ENCODE data around the gene SLC25A12.
A peak's percentile ranks its signal among the peaks of the same experiment; 100 is the strongest.
"Not testable (repeated sequence)": the region's sequence is repeated elsewhere in the genome, so short reads cannot be mapped to it uniquely, and the experiment has no call there.

Gene SLC25A12

DNA sequence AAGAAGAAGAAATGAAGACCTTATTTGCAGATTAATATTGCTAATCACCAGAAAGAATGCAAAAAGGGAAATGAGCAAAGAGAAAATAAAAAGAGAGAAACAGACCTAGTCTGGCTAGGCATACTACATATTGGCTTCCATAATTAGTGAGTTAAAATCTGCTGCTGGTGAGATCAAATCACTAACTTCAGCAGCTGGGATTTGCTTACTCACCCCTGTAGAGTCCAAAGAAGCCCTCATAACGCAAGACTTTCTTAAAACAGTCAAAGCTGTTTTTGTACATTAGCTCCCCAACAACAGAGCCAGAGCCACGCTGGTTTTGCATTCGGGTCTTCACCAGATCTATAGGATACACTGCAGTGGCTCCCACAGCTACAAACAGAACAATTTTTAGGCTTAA is 80.9 kb downstream of the SLC25A12 start:
- no peak for DNase-seq
- no peaks in the 10 kb centered on the region for H3K4me1 ChIP-seq (ENCODE audit: control extremely low read depth in 1 of 4, control insufficient read depth in 4 of 4, insufficient read depth in 4 of 4, low read length in 3 of 4)
- CTCF ChIA-PET: interaction anchor here (0.7 kb wide), 1 partner anchor 294 kb away, joined by 4 read pairs; no protein-coding TSS in a partner anchor
- no peaks in the 10 kb centered on the region for H3K27me3 ChIP-seq (replicated peaks in 2 of 5; ENCODE audit: control insufficient read depth in 4 of 5, insufficient read depth in 5 of 5, low read length in 4 of 5)
- 100% methylated on average over 1 of the region's 3 CpGs for WGBS (ENCODE audit: insufficient coverage)
- no peaks in the 10 kb centered on the region for H3K9me3 ChIP-seq (ENCODE audit: control extremely low read depth in 1 of 5, control insufficient read depth in 4 of 5, insufficient read depth in 2 of 5, low read depth in 1 of 5, low read length in 4 of 5)
- no peak overlapping the region for H3K27ac ChIP-seq (ENCODE audit: insufficient read depth in 1 of 2, low read depth in 1 of 2, low read length in 2 of 2, poor library complexity in 1 of 2, severe bottlenecking in 2 of 2)
- POLR2A ChIA-PET: no interaction called here
- no peak overlapping the region for H3K4me3 ChIP-seq (ENCODE audit: control insufficient read depth in 1 of 7, extremely low read depth in 1 of 7, insufficient read depth in 4 of 7, low read depth in 2 of 7, low read length in 6 of 7)
- H3K36me3 ChIP-seq (ENCODE audit: control insufficient read depth in 4 of 4, insufficient read depth in 4 of 4, low read length in 3 of 4): peaks cover 0 to 13% (median 6%) of the 10 kb centered on the region in 4 experiments

DNA sequence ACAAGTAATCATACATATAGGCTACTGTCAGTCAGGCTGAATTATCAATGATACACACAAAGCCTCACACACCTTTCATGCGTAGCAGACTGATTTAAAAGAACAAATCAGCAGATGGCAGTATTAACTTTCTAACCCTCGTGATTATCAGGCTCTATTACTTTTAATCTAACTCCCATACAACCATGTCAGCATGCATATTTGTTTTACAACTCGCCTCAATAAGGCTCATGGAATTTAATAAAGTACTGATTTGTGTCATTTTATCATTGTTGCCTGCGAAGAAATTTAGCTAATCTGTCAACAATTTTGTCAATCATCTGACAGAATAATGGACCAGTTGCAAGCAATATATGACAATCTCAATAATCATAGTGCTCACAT is 82.8 kb downstream of the SLC25A12 start:
- CTCF ChIA-PET: interaction anchor here (0.6 to 2.5 kb wide), 13 partner anchors 9 to 317 kb away, joined by 3 to 9 read pairs (median 4); no protein-coding TSS in a partner anchor
- DNase-seq: peak; percentile 30 to 47 (median 39)
- H3K36me3 ChIP-seq (ENCODE audit: control insufficient read depth in 4 of 4, insufficient read depth in 4 of 4, low read length in 3 of 4): peaks cover 0 to 13% (median 5%) of the 10 kb centered on the region in 4 experiments

DNA sequence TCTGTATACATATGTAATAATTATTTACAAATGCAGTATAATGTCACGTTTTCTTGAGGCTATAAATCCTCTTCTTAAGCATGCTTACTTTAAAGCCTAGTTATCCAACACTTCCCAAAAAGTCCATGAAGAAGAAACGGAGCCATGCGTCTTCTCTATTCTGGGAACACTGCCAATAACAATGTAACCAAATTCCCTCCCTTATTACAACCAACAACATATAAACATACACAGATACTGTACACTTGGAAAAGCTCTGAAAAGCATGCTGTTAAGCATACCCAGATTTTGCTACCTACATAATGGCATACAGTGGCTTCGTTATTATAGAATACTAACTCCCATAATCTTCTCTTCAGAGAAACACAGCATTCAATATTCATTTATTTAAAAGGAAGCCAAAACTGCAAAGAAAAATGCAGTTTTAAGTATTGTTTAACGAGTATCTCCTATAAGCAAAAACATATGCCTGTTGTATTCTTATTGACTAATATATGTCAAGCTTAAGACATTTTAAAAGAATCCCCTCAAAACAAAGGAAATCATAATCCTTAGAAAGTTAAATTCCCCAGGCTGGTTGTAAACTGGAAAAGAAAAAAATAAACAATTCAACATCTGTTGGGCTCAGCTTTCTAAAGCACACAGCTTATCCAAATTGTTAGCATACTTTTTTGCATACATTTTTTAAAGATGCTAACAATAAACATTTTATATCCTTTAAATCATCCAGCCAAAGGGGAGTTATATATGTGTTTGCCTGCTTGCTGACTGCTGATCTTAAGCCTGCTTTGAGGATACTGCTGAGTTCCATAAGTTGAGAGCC is 83.4 kb downstream of the SLC25A12 start:
- H3K4me3 ChIP-seq (ENCODE audit: control insufficient read depth in 1 of 7, extremely low read depth in 1 of 7, insufficient read depth in 4 of 7, low read depth in 2 of 7, low read length in 6 of 7): no peak overlapping the region
- H3K9me3 ChIP-seq (ENCODE audit: control extremely low read depth in 1 of 5, control insufficient read depth in 4 of 5, insufficient read depth in 2 of 5, low read depth in 1 of 5, low read length in 4 of 5): no peaks in the 10 kb centered on the region
- peaks cover 0 to 10% (median 6%) of the 10 kb centered on the region in 4 experiments for H3K4me1 ChIP-seq (ENCODE audit: control extremely low read depth in 1 of 4, control insufficient read depth in 4 of 4, insufficient read depth in 4 of 4, low read length in 3 of 4)
- no peak for DNase-seq
- CTCF ChIA-PET: interaction anchor here (0.6 to 2.5 kb wide), 15 partner anchors 10 to 318 kb away, joined by 3 to 9 read pairs (median 3); partner anchors contain the start of gene DLX1
- POLR2A ChIA-PET: no interaction called here
- no peaks in the 10 kb centered on the region for H3K27me3 ChIP-seq (replicated peaks in 2 of 5; ENCODE audit: control insufficient read depth in 4 of 5, insufficient read depth in 5 of 5, low read length in 4 of 5)
- 100% methylated on average over 2 of the region's 5 CpGs for WGBS (ENCODE audit: insufficient coverage)
- H3K27ac ChIP-seq (ENCODE audit: insufficient read depth in 1 of 2, low read depth in 1 of 2, low read length in 2 of 2, poor library complexity in 1 of 2, severe bottlenecking in 2 of 2): no peak overlapping the region
- H3K36me3 ChIP-seq (ENCODE audit: control insufficient read depth in 4 of 4, insufficient read depth in 4 of 4, low read length in 3 of 4): peaks cover 0 to 13% (median 5%) of the 10 kb centered on the region in 4 experiments

More for the DNA sequence above, 82.8 kb downstream of the SLC25A12 start:
- Histone ChIP-seq H3K9me3 (ENCODE audit: control extremely low read depth in 1 of 5, control insufficient read depth in 4 of 5, insufficient read depth in 2 of 5, low read depth in 1 of 5, low read length in 4 of 5) (no peaks in the 10 kb centered on the region), H3K4me3 (ENCODE audit: control insufficient read depth in 1 of 7, extremely low read depth in 1 of 7, insufficient read depth in 4 of 7, low read depth in 2 of 7, low read length in 6 of 7) (no peak overlapping the region), H3K27ac (ENCODE audit: insufficient read depth in 1 of 2, low read depth in 1 of 2, low read length in 2 of 2, poor library complexity in 1 of 2, severe bottlenecking in 2 of 2) (no peak overlapping the region), H3K27me3 (replicated peaks in 2 of 5; ENCODE audit: control insufficient read depth in 4 of 5, insufficient read depth in 5 of 5, low read length in 4 of 5) (no peaks in the 10 kb centered on the region), H3K4me1 (ENCODE audit: control extremely low read depth in 1 of 4, control insufficient read depth in 4 of 4, insufficient read depth in 4 of 4, low read length in 3 of 4) (peaks cover 0 to 10% (median 6%) of the 10 kb centered on the region in 4 experiments)
- POLR2A ChIA-PET: no interaction called here
- 57% methylated on average over 3 of the region's 4 CpGs for WGBS (ENCODE audit: insufficient coverage)

DNA sequence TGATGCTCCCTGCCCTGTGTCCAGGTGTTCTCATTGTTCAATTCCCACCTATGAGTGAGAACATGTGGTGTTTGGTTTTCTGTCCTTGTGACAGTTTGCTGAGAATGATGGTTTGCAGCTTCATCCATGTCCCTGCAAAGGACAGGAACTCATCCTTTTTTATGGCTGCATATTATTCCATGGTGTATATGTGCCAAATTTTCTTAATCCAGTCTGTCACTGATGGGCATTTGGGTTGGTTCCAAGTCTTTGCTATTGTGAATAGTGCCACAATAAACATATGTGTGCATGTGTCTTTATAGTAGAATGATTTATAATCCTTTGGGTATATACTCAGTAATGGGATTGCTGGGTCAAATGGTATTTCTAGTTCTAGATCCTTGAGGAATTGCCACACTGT is 85.2 kb downstream of the SLC25A12 start:
- DNase-seq; H3K4me3 ChIP-seq (ENCODE audit: control insufficient read depth in 1 of 7, extremely low read depth in 1 of 7, insufficient read depth in 4 of 7, low read depth in 2 of 7, low read length in 6 of 7); POLR2A ChIA-PET; H3K27me3 ChIP-seq (replicated peaks in 2 of 5; ENCODE audit: control insufficient read depth in 4 of 5, insufficient read depth in 5 of 5, low read length in 4 of 5); H3K9me3 ChIP-seq (ENCODE audit: control extremely low read depth in 1 of 5, control insufficient read depth in 4 of 5, insufficient read depth in 2 of 5, low read depth in 1 of 5, low read length in 4 of 5); H3K27ac ChIP-seq (ENCODE audit: insufficient read depth in 1 of 2, low read depth in 1 of 2, low read length in 2 of 2, poor library complexity in 1 of 2, severe bottlenecking in 2 of 2): not testable (repeated sequence)
- Histone ChIP-seq H3K36me3 (ENCODE audit: control insufficient read depth in 4 of 4, insufficient read depth in 4 of 4, low read length in 3 of 4) (peaks cover 0 to 18% (median 5%) of the 10 kb centered on the region in 4 experiments), H3K4me1 (ENCODE audit: control extremely low read depth in 1 of 4, control insufficient read depth in 4 of 4, insufficient read depth in 4 of 4, low read length in 3 of 4) (peaks cover 0 to 10% (median 6%) of the 10 kb centered on the region in 4 experiments)
- CTCF ChIA-PET: interaction anchor here (1.5 to 2.5 kb wide), 2 partner anchors 277 to 304 kb away, joined by 3 to 9 read pairs; partner anchors contain the start of gene DLX1

DNA sequence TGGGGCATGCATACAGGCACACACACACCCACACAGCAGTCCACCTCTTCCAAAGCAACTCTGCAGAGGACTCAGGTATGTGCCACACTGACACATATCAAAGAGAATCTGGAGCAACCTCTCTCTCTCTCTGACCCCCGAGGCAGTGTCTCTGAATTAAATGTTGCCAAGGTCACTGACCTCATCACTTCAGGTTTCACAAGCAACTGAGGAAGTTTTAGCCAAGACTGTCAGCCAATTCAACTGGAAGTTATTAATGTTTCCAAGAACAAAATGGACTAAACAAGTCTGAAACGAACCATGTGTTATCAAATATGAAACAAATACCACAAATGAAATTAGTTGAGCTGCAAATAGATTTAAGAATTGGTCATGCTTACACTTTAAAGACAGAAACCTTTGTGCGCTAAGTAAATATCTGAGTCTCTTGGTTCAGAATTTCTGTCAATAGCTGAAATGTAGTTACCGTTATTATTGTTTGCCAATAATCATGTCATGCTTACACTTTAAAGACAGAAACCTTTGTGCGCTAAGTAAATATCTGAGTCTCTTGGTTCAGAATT is 86.1 kb downstream of the SLC25A12 start:
- WGBS (ENCODE audit: insufficient coverage): 70% methylated on average over 2 of the region's 5 CpGs
- ChIA-PET CTCF (interaction anchor here (1.1 kb wide), 1 partner anchor 19 kb away, joined by 3 read pairs; no protein-coding TSS in a partner anchor), POLR2A (no interaction called here)
- no peaks in the 10 kb centered on the region for H3K27me3 ChIP-seq (replicated peaks in 2 of 5; ENCODE audit: control insufficient read depth in 4 of 5, insufficient read depth in 5 of 5, low read length in 4 of 5)
- H3K27ac ChIP-seq (ENCODE audit: insufficient read depth in 1 of 2, low read depth in 1 of 2, low read length in 2 of 2, poor library complexity in 1 of 2, severe bottlenecking in 2 of 2): no peak overlapping the region
- DNase-seq: no peak
- H3K4me3 ChIP-seq (ENCODE audit: control insufficient read depth in 1 of 7, extremely low read depth in 1 of 7, insufficient read depth in 4 of 7, low read depth in 2 of 7, low read length in 6 of 7): no peak overlapping the region
- peaks cover 0 to 10% (median 6%) of the 10 kb centered on the region in 4 experiments for H3K4me1 ChIP-seq (ENCODE audit: control extremely low read depth in 1 of 4, control insufficient read depth in 4 of 4, insufficient read depth in 4 of 4, low read length in 3 of 4)
- no peaks in the 10 kb centered on the region for H3K9me3 ChIP-seq (ENCODE audit: control extremely low read depth in 1 of 5, control insufficient read depth in 4 of 5, insufficient read depth in 2 of 5, low read depth in 1 of 5, low read length in 4 of 5)
- peaks cover 0 to 13% (median 4%) of the 10 kb centered on the region in 4 experiments for H3K36me3 ChIP-seq (ENCODE audit: control insufficient read depth in 4 of 4, insufficient read depth in 4 of 4, low read length in 3 of 4)

DNA sequence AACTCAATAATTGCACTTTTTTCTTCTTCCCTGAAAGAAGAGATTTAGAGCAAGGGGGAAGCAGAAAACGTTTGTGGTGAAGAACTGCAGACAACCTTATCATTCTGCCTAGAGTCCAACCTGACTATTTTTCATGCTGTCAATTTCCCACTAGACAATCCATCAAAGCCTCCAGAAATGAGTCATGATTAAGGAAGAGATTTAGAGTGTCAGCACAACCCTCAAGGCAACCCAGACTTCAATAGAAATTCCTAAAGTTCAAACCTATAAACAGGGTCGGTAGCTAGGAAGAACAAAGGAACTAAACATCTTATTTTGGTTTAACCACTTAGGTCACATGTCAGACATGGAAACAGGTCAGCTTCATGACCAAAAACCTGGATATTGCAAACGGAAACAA is 86.9 kb downstream of the SLC25A12 start:
- Histone ChIP-seq H3K4me3 (ENCODE audit: control insufficient read depth in 1 of 7, extremely low read depth in 1 of 7, insufficient read depth in 4 of 7, low read depth in 2 of 7, low read length in 6 of 7) (no peak overlapping the region), H3K36me3 (ENCODE audit: control insufficient read depth in 4 of 4, insufficient read depth in 4 of 4, low read length in 3 of 4) (peaks cover 0 to 12% (median 4%) of the 10 kb centered on the region in 4 experiments), H3K4me1 (ENCODE audit: control extremely low read depth in 1 of 4, control insufficient read depth in 4 of 4, insufficient read depth in 4 of 4, low read length in 3 of 4) (peaks cover 0 to 10% (median 6%) of the 10 kb centered on the region in 4 experiments), H3K27me3 (replicated peaks in 2 of 5; ENCODE audit: control insufficient read depth in 4 of 5, insufficient read depth in 5 of 5, low read length in 4 of 5) (no peaks in the 10 kb centered on the region), H3K9me3 (ENCODE audit: control extremely low read depth in 1 of 5, control insufficient read depth in 4 of 5, insufficient read depth in 2 of 5, low read depth in 1 of 5, low read length in 4 of 5) (no peaks in the 10 kb centered on the region), H3K27ac (ENCODE audit: insufficient read depth in 1 of 2, low read depth in 1 of 2, low read length in 2 of 2, poor library complexity in 1 of 2, severe bottlenecking in 2 of 2) (no peak overlapping the region)
- POLR2A ChIA-PET: no interaction called here
- 47% methylated on average over 2 of the region's 3 CpGs for WGBS (ENCODE audit: insufficient coverage)
- peak in 2 of 3 donors; percentile 41 to 61 for DNase-seq
- CTCF ChIA-PET: interaction anchor here (1.1 kb wide), 1 partner anchor 18 kb away, joined by 3 read pairs; no protein-coding TSS in a partner anchor

DNA sequence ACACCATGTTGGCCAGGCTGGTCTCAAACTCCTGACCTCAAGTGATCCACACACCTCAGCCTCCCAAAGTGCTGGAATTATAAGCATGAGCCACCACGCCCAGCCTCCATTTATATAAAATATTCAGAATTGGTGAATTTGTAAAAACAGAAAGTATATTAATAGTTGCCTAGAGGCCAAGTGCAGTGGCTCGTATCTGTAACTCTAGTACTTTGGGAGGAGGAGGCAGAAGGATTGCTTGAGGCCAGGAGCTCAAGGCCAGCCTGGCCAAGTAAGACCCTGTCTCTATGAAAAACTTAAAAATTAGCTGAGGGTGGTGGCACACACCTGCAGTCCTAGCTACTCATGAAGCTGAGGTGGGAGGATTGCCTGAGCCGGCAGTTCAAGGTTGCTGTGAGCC is 89.6 kb downstream of the SLC25A12 start:
- WGBS (ENCODE audit: insufficient coverage): 100% methylated on average over 2 of the region's 3 CpGs
- peaks cover 0 to 10% (median 5%) of the 10 kb centered on the region in 4 experiments for H3K36me3 ChIP-seq (ENCODE audit: control insufficient read depth in 4 of 4, insufficient read depth in 4 of 4, low read length in 3 of 4)
- no peaks in the 10 kb centered on the region for H3K27me3 ChIP-seq (replicated peaks in 2 of 5; ENCODE audit: control insufficient read depth in 4 of 5, insufficient read depth in 5 of 5, low read length in 4 of 5)
- H3K4me1 ChIP-seq (ENCODE audit: control extremely low read depth in 1 of 4, control insufficient read depth in 4 of 4, insufficient read depth in 4 of 4, low read length in 3 of 4): peaks cover 0 to 12% (median 7%) of the 10 kb centered on the region in 4 experiments
- no peak overlapping the region for H3K4me3 ChIP-seq (ENCODE audit: control insufficient read depth in 1 of 7, extremely low read depth in 1 of 7, insufficient read depth in 4 of 7, low read depth in 2 of 7, low read length in 6 of 7)
- ChIA-PET CTCF (no interaction called here), POLR2A (no interaction called here)
- no peak overlapping the region for H3K27ac ChIP-seq (ENCODE audit: insufficient read depth in 1 of 2, low read depth in 1 of 2, low read length in 2 of 2, poor library complexity in 1 of 2, severe bottlenecking in 2 of 2)
- no peaks in the 10 kb centered on the region for H3K9me3 ChIP-seq (ENCODE audit: control extremely low read depth in 1 of 5, control insufficient read depth in 4 of 5, insufficient read depth in 2 of 5, low read depth in 1 of 5, low read length in 4 of 5)
- DNase-seq: no peak
